GM21390 (cell line): ENCODE measurements around the gene CDK14.

Source experiments
- ATAC-seq: cut with Tn5 transposase; IDR thresholded peaks from one replicate; pipeline ENCODE4 v1.9.1; 2021; ENCODE audit not compliant: unreplicated experiment

Gene CDK14

GRCh38 chr7:90835861-90836260 is 239.7 kb downstream of the CDK14 start:
- no peak for ATAC-seq

GRCh38 chr7:90836937-90837336 is 240.8 kb downstream of the CDK14 start:
- no peak for ATAC-seq

GRCh38 chr7:90838799-90839198 is 242.7 kb downstream of the CDK14 start:
- ATAC-seq, result no peak

GRCh38 chr7:90839316-90839715 is 243.2 kb downstream of the CDK14 start:
- no peak for ATAC-seq

GRCh38 chr7:90839727-90840291 is 243.7 kb downstream of the CDK14 start:
- no peak for ATAC-seq

- ATAC-seq, result no peak
These were observed 245.8 kb downstream of the CDK14 start for GRCh38 chr7:90841759-90842429.

GRCh38 chr7:90842430-90842788 is 246.3 kb downstream of the CDK14 start:
- peak; percentile 56 for ATAC-seq

- no peak for ATAC-seq
These were observed 247.4 kb downstream of the CDK14 start for GRCh38 chr7:90843472-90843871.

GRCh38 chr7:90844421-90844820 is 248.3 kb downstream of the CDK14 start:
- ATAC-seq, result no peak

- ATAC-seq, result no peak
These were observed 250.1 kb downstream of the CDK14 start for GRCh38 chr7:90846192-90846591.

GRCh38 chr7:90850066-90850465 is 253.9 kb downstream of the CDK14 start:
- no peak for ATAC-seq

GRCh38 chr7:90850471-90850870 is 254.3 kb downstream of the CDK14 start:
- ATAC-seq, result no peak

- ATAC-seq, result peak; percentile 48
These were observed 257.1 kb downstream of the CDK14 start for GRCh38 chr7:90853205-90853604.

- no peak for ATAC-seq
These were observed 260.4 kb downstream of the CDK14 start for GRCh38 chr7:90856351-90857070.

- ATAC-seq, result no peak
These were observed 261.5 kb downstream of the CDK14 start for GRCh38 chr7:90857603-90858002.

GRCh38 chr7:90858546-90858945 is 262.4 kb downstream of the CDK14 start:
- ATAC-seq, result no peak

- no peak for ATAC-seq
These were observed 263.4 kb downstream of the CDK14 start for GRCh38 chr7:90859521-90859920.

GRCh38 chr7:90864088-90864487 is 268.0 kb downstream of the CDK14 start:
- no peak for ATAC-seq

GRCh38 chr7:90869335-90869734 is 273.2 kb downstream of the CDK14 start:
- ATAC-seq, result no peak

- ATAC-seq, result no peak
These were observed 280.6 kb downstream of the CDK14 start for GRCh38 chr7:90876701-90877100.

- peak; percentile 60 for ATAC-seq
These were observed 281.1 kb downstream of the CDK14 start for GRCh38 chr7:90877201-90877600.

- no peak for ATAC-seq
These were observed 283.8 kb downstream of the CDK14 start for GRCh38 chr7:90879924-90880323.
